Right lobe of liver (tissue), 4 donors: Measurements from ENCODE around the gene BMP8B.

ENCODE experiments used
- CTCF ChIP-seq, 4 donors: fragments of 200-600 bp in 3 of 4; fragments of 450-650 bp in 1 of 4; IDR thresholded peaks; one replicate each; pipeline versions ENCODE4 v1.5.1 to v1.8.0; 2016 to 2022; ENCODE audit warnings: antibody characterized with exemption in 4 of 4, mild to moderate bottlenecking in 2 of 4
- POLR2A ChIP-seq: fragments of 450-650 bp; IDR thresholded peaks from one replicate; pipeline ENCODE4 v1.6.1; 2017; ENCODE audit warnings: antibody characterized with exemption, mild to moderate bottlenecking
- donor health status: DM: no; HTN: no; CAD: no.
- donor health status: DM: no; HTN: no; CAD: no.
- donor health status: DM: no; HTN: yes; CAD: no.

GRCh38 chr1:39835110-39835509 lies 46.4 kb upstream of the BMP8B start:
- TF ChIP-seq POLR2A (no peak), CTCF (IDR thresholded peaks at IDR 0.05) (no peak)
